ENCODE data around the gene MRTO4. TPM values are rescaled to one million over a fixed set of nuclear protein-coding genes. Genes with fewer than 3 reads are reported as not detected.

The MRTO4 gene
- total and polyA plus RNA-seq, 9 donors: 26.8 to 30.1 (median 27.8) TPM

GRCh38 chr1:19309123-19309813 is 57.7 kb downstream of the MRTO4 start:
- no peaks in the 10 kb centered on the region for H3K9me3 ChIP-seq (replicated peaks; ENCODE audit: control insufficient read depth, low read depth, low read length)
- no peaks in the 10 kb centered on the region for H3K27me3 ChIP-seq (ENCODE audit: control insufficient read depth, insufficient read depth, low read length)
- WGBS (ENCODE audit: insufficient coverage): 40% methylated on average over 1 of the region's 6 CpGs
- no peak overlapping the region for H3K4me3 ChIP-seq (ENCODE audit: low read length)
- peak; percentile 41 for DNase-seq
- peaks cover 48% of the 10 kb centered on the region for H3K36me3 ChIP-seq (ENCODE audit: control insufficient read depth, insufficient read depth, low read length)
- peaks cover 29% of the 10 kb centered on the region for H3K4me1 ChIP-seq (ENCODE audit: control insufficient read depth, insufficient read depth, low read length)
- H3K27ac ChIP-seq (ENCODE audit: low read length): no peak overlapping the region

Other genes starting within 250 kb of the MRTO4 start
- gene UBR4, start 41.5 kb upstream of the MRTO4 start, total RNA-seq: 59.2 TPM
- 10 to 100 TPM; 61.1 to 94.1 (median 76.6) TPM for gene UBR4, start 41.5 kb upstream of the MRTO4 start, polyA plus RNA-seq (ENCODE audit: insufficient read depth in 1 of 8, insufficient read length in 8 of 8, low replicate concordance in 1 of 8)
- 30.6 TPM for gene EMC1, start 281 bp upstream of the MRTO4 start, total RNA-seq
- 10 to 100 TPM; 29.0 to 43.3 (median 36.0) TPM for gene EMC1, start 281 bp upstream of the MRTO4 start, polyA plus RNA-seq (ENCODE audit: insufficient read depth in 1 of 8, insufficient read length in 8 of 8, low replicate concordance in 1 of 8)
- 1.3 TPM for gene AKR7A3, start 37.0 kb downstream of the MRTO4 start, total RNA-seq
- 1 to 10 TPM in 2 of 8 donors, under 1 TPM in 6; 0.42 to 1.4 (median 0.84) TPM for gene AKR7A3, start 37.0 kb downstream of the MRTO4 start, polyA plus RNA-seq (ENCODE audit: insufficient read depth in 1 of 8, insufficient read length in 8 of 8, low replicate concordance in 1 of 8)
- 42.8 TPM for gene AKR7A2, start 60.3 kb downstream of the MRTO4 start, total RNA-seq
- 10 to 100 TPM; 41.6 to 56.5 (median 46.8) TPM for gene AKR7A2, start 60.3 kb downstream of the MRTO4 start, polyA plus RNA-seq (ENCODE audit: insufficient read depth in 1 of 8, insufficient read length in 8 of 8, low replicate concordance in 1 of 8)
- 9.0 TPM for gene SLC66A1, start 60.5 kb downstream of the MRTO4 start, total RNA-seq
- 10 to 100 TPM in 4 of 8 donors, 1 to 10 TPM in 4; 8.9 to 12.9 (median 9.9) TPM for gene SLC66A1, start 60.5 kb downstream of the MRTO4 start, polyA plus RNA-seq (ENCODE audit: insufficient read depth in 1 of 8, insufficient read length in 8 of 8, low replicate concordance in 1 of 8)
- 85.8 TPM for gene CAPZB, start 233.7 kb downstream of the MRTO4 start, total RNA-seq
- gene CAPZB, start 233.7 kb downstream of the MRTO4 start, polyA plus RNA-seq (ENCODE audit: insufficient read depth in 1 of 8, insufficient read length in 8 of 8, low replicate concordance in 1 of 8): 100 to 1,000 TPM; 247 to 296 (median 271) TPM

All from muscle of leg (tissue), 11 donors.